OCI-LY7 (cell line): ENCODE data around the gene NDUFS6.

Experiments used
- EZH2phosphoT487 ChIP-seq: fragments of 200-600 bp; sonication (generic); IDR thresholded peaks from 2 replicates; pipeline ENCODE4 v1.6.1; 2018; ENCODE audit warnings: low read depth, borderline replicate concordance, mild to moderate bottlenecking, mixed run types, antibody characterized with exemption, low read length, moderate library complexity, mixed read lengths
- TF ChIP-seq, protein P1 (sequence below): fragments of 200-600 bp; sonication (generic); conservative IDR thresholded peaks from 2 replicates; pipeline ENCODE4 v1.5.1; 2014; ENCODE audit warnings: mild to moderate bottlenecking, antibody characterized with exemption, low read length, moderate library complexity, mixed read lengths

DNA sequence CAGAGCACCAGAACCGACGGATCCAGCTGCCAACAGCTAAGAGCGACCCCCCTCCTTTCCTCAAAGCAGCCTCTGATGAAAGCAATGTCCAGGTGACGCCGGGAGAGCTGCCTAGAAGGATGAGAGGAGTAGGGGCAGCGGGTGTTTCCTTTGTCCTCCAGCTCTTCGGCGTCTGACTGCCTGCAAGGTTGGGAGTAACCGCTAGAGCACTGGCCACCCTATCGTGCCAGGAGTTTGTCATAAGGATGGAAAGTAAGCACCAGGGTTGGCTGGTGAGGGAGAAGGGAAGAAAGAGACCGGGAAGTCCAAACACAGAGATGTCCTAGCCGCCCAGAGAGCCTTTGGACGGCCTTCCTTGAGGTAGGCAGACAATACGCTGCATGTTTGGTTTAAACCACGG is 12.4 kb upstream of the NDUFS6 start:
- TF ChIP-seq, protein P1, sequence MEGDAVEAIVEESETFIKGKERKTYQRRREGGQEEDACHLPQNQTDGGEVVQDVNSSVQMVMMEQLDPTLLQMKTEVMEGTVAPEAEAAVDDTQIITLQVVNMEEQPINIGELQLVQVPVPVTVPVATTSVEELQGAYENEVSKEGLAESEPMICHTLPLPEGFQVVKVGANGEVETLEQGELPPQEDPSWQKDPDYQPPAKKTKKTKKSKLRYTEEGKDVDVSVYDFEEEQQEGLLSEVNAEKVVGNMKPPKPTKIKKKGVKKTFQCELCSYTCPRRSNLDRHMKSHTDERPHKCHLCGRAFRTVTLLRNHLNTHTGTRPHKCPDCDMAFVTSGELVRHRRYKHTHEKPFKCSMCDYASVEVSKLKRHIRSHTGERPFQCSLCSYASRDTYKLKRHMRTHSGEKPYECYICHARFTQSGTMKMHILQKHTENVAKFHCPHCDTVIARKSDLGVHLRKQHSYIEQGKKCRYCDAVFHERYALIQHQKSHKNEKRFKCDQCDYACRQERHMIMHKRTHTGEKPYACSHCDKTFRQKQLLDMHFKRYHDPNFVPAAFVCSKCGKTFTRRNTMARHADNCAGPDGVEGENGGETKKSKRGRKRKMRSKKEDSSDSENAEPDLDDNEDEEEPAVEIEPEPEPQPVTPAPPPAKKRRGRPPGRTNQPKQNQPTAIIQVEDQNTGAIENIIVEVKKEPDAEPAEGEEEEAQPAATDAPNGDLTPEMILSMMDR = no peak
- no peak for TF ChIP-seq EZH2phosphoT487
